ENCODE results near the gene ARHGEF39. TPM values are rescaled to one million over a fixed set of nuclear protein-coding genes. Genes with fewer than 3 reads are reported as not detected.

The ARHGEF39 gene
- total RNA-seq, 2 experiments from 2014 or later = 11.8 to 13.5 TPM

Small RNAs within 50 kb of the gene (microRNA-seq; reads per million reads assigned to microRNA genes)
- gene MIR6852 (ENCODE audit: borderline microRNAs expressed, borderline replicate concordance) = not detected

Other genes with a start within 250 kb of the ARHGEF39 start
- 1 to 10 TPM; 3.6 to 4.0 TPM for gene RUSC2, start 175.1 kb downstream of the ARHGEF39 start, total RNA-seq
- gene TESK1, start 59.9 kb downstream of the ARHGEF39 start, total RNA-seq = 10 to 100 TPM; 29.8 to 30.9 TPM
- 1 to 10 TPM; 5.4 to 7.1 TPM for gene CD72, start 46.8 kb downstream of the ARHGEF39 start, total RNA-seq
- gene SIT1, start 14.3 kb downstream of the ARHGEF39 start, total RNA-seq = 100 to 1,000 TPM; 195 to 202 TPM
- gene RMRP, start 7.2 kb downstream of the ARHGEF39 start, total RNA-seq = over 10,000 TPM in 1 of 2 experiments, 1,000 to 10,000 TPM in 1; 1,959 to 11,185 TPM
- gene CCDC107, start 6.9 kb downstream of the ARHGEF39 start, total RNA-seq = 10 to 100 TPM; 30.7 to 30.9 TPM
- gene CA9, start 8.7 kb upstream of the ARHGEF39 start, total RNA-seq = under 1 TPM in 1 of 2 experiments, not detected in 1; 0.40 TPM
- gene TPM2, start 24.7 kb upstream of the ARHGEF39 start, total RNA-seq = 10 to 100 TPM; 13.1 to 13.4 TPM
- gene TLN1, start 67.0 kb upstream of the ARHGEF39 start, total RNA-seq = 100 to 1,000 TPM; 362 to 422 TPM
- gene CREB3, start 67.5 kb upstream of the ARHGEF39 start, total RNA-seq = 10 to 100 TPM; 18.1 to 18.3 TPM
- 10 to 100 TPM; 42.8 to 44.1 TPM for gene GBA2, start 84.0 kb upstream of the ARHGEF39 start, total RNA-seq
- 10 to 100 TPM; 24.7 to 28.4 TPM for gene RGP1, start 84.1 kb upstream of the ARHGEF39 start, total RNA-seq
- not detected for gene MSMP, start 89.1 kb upstream of the ARHGEF39 start, total RNA-seq
- 10 to 100 TPM in 1 of 2 experiments, 1 to 10 TPM in 1; 8.7 to 11.7 TPM for gene NPR2, start 126.4 kb upstream of the ARHGEF39 start, total RNA-seq
- gene SPAG8, start 147.1 kb upstream of the ARHGEF39 start, total RNA-seq = 1 to 10 TPM; 1.8 to 2.5 TPM
- gene HINT2, start 149.8 kb upstream of the ARHGEF39 start, total RNA-seq = 10 to 100 TPM; 56.5 to 69.9 TPM
- gene FAM221B, start 163.5 kb upstream of the ARHGEF39 start, total RNA-seq = not detected
- 1 to 10 TPM; 3.8 to 4.0 TPM for gene TMEM8B, start 164.0 kb upstream of the ARHGEF39 start, total RNA-seq
- gene OR13J1, start 205.2 kb upstream of the ARHGEF39 start, total RNA-seq = not detected
- gene HRCT1, start 241.0 kb upstream of the ARHGEF39 start, total RNA-seq = not detected
- gene SPAAR, start 244.3 kb upstream of the ARHGEF39 start, total RNA-seq = not detected